Panc1 (cell line): ENCODE measurements around the gene MYO6. TPM values are rescaled to one million over a fixed set of nuclear protein-coding genes. Genes with fewer than 3 reads are reported as not detected.

Experiments used
- ATAC-seq: fragments of 200-7000 bp; cut with Tn5 transposase; 2 replicates; pipeline ENCODE4 v1.9.1; 2020; ENCODE audit warnings: mild to moderate bottlenecking, moderate library complexity
- BruUV-seq: library from RNA; stranded (reverse); fragments of 400-500 nt; replicated peaks from 2 replicates; lab custom pipeline; 2021; lab: Mats Ljungman, UMichigan
- CTCF ChIA-PET: fragments of 300-600 bp; sonication (Branson Sonifier 250); formaldehyde crosslinking; loops from one replicate; lab custom pipeline; 2022; ENCODE audit warnings: antibody characterized with exemption; lab: Charles Lee
- POLR2A ChIA-PET: fragments of 300-600 bp; sonication (Branson Sonifier 250); formaldehyde crosslinking; loops from one replicate; lab custom pipeline; 2022; ENCODE audit warnings: antibody characterized with exemption; lab: Charles Lee
- DNase-seq: peaks from one replicate; pipeline ENCODE4 v3.0.0-alpha.2; 2010; ENCODE audit warnings: low read depth, low spot score
- H3K27ac ChIP-seq: 2 replicates; pipeline ENCODE4 v1.5.1; 2011; ENCODE audit warnings: mild to moderate bottlenecking, low read length, inconsistent platforms
- H3K27me3 ChIP-seq: fragments of 200-500 bp; sonication (Bioruptor generic); 2 replicates; pipeline ENCODE4 v1.6.0; 2014; ENCODE audit warnings: low read length, inconsistent platforms; ENCODE audit not compliant: control insufficient read depth, insufficient read depth
- H3K36me3 ChIP-seq: fragments of 200-500 bp; sonication (Bioruptor generic); 2 replicates; pipeline ENCODE4 v1.5.1; 2014; ENCODE audit warnings: inconsistent platforms, mild to moderate bottlenecking, low read length, moderate library complexity; ENCODE audit not compliant: control insufficient read depth, insufficient read depth
- H3K4me1 ChIP-seq: 2 replicates; pipeline ENCODE4 v1.5.1; 2011; ENCODE audit warnings: inconsistent platforms, mild to moderate bottlenecking, low read length, moderate library complexity; ENCODE audit not compliant: control insufficient read depth, insufficient read depth
- H3K4me3 ChIP-seq, 2 experiments: 2 replicates each; pipeline ENCODE4 v1.5.1; 2011 to 2012; ENCODE audit warnings: low read depth in 2 of 2, low read length in 2 of 2, mild to moderate bottlenecking in 2 of 2, inconsistent platforms in 1 of 2, moderate library complexity in 1 of 2
- H3K9me3 ChIP-seq: fragments of 200-500 bp; sonication (Bioruptor generic); 2 replicates; pipeline ENCODE4 v1.5.1; 2014; ENCODE audit warnings: low read depth, mild to moderate bottlenecking, inconsistent platforms, low read length, moderate library complexity; ENCODE audit not compliant: control insufficient read depth, insufficient read depth
- POLR2AphosphoS5 ChIP-seq: IDR thresholded peaks from 2 replicates; pipeline ENCODE4 v1.6.1; 2012; ENCODE audit warnings: mild to moderate bottlenecking, low read depth, low read length, moderate library complexity
- REST ChIP-seq, 2 experiments: IDR thresholded peaks; 2 replicates each; pipeline ENCODE4 v1.6.1; 2011 to 2012; ENCODE audit warnings: low read depth in 2 of 2, control low read depth in 1 of 2, low read length in 1 of 2, mild to moderate bottlenecking in 1 of 2, moderate library complexity in 1 of 2; ENCODE audit not compliant: insufficient read depth in 1 of 2
- SIN3A ChIP-seq: IDR thresholded peaks from 2 replicates; pipeline ENCODE4 v1.6.1; 2012; ENCODE audit warnings: low read depth, mild to moderate bottlenecking, low read length, moderate library complexity, borderline replicate concordance; ENCODE audit not compliant: insufficient read depth
- TCF7L2 ChIP-seq: IDR thresholded peaks from 2 replicates; pipeline ENCODE4 v1.6.1; 2011; ENCODE audit warnings: mild to moderate bottlenecking, low read depth, low read length, inconsistent platforms
- in situ Hi-C: cut with HindIII; loops from 2 replicates; pipeline ENCODE4 v1.10.0; 2016; ENCODE audit warnings: low sequenced_read_pairs, low pct_unique_long_range_greater_than_20kb
- intact Hi-C: fragments of 100-400 bp; cut with micrococcal nuclease; formaldehyde crosslinking; loops from one replicate; pipeline ENCODE4 v1.10.0; 2022; ENCODE audit not compliant: unreplicated experiment
- total RNA-seq: library from RNA; stranded (reverse); gene quantifications from one replicate; pipeline ENCODE4 v1.2.1, GENCODE V29; 2021; ENCODE audit not compliant: unreplicated experiment
- TF ChIP-seq, protein P1 (sequence below): fragments of 450-650 bp; IDR thresholded peaks from 2 replicates; pipeline ENCODE4 v1.5.1; 2017; ENCODE audit warnings: mild to moderate bottlenecking

The MYO6 gene
- total RNA-seq, 1 experiment from 2014 or later = 52.3 TPM

DNA sequence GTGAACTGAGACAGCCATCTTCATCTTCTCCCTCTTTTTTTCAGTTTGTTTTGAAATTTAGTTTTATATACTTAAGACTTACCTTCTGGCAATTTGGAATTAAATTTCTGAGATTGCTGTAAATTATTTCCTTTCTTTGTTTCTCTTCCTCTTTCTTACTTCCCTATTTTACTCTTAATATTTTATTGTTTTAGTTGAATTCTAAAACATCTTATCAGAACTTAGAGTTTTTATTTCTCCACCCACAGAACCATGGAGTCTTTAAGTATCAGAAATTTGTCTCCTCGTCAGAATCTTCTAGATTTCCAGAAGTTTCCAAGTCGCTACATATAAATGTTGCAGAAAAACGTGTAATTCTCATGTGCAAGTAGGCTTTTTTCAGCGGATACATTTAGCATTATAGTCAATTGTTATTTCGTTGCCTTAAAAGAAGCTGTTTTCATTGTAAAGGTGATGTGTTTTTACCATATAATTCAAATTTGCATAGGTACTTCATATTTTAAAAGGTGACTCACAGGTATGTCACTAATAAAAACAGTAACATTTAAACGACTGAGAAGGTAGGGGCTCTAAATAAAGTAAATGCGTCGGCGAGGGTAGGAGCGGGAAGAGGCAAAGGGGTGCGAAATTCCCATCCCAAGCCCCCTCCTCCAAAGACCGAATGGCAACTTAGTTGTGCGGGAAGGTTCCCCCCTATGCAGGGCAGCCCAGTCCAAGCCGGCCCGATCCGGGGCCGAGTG is 866 bp upstream of the MYO6 start:
- in situ Hi-C loops = no loop called here
- ChIA-PET CTCF (no interaction called here), POLR2A (no interaction called here)
- Histone ChIP-seq H3K9me3 (no peaks in the 10 kb centered on the region), H3K27ac (peak overlapping the region; percentile 89), H3K4me3 (peak overlapping the region; percentile 76 to 90), H3K36me3 (no peaks in the 10 kb centered on the region), H3K4me1 (peaks cover 20% of the 10 kb centered on the region), H3K27me3 (no peaks in the 10 kb centered on the region; the same call in 1 of the 2 replicates)
- intact Hi-C loops = no loop called here
- peak; percentile 66 for ATAC-seq
- BruUV-seq = TSS peak; percentile 74
- DNase-seq = no peak
- TF ChIP-seq, protein P1, sequence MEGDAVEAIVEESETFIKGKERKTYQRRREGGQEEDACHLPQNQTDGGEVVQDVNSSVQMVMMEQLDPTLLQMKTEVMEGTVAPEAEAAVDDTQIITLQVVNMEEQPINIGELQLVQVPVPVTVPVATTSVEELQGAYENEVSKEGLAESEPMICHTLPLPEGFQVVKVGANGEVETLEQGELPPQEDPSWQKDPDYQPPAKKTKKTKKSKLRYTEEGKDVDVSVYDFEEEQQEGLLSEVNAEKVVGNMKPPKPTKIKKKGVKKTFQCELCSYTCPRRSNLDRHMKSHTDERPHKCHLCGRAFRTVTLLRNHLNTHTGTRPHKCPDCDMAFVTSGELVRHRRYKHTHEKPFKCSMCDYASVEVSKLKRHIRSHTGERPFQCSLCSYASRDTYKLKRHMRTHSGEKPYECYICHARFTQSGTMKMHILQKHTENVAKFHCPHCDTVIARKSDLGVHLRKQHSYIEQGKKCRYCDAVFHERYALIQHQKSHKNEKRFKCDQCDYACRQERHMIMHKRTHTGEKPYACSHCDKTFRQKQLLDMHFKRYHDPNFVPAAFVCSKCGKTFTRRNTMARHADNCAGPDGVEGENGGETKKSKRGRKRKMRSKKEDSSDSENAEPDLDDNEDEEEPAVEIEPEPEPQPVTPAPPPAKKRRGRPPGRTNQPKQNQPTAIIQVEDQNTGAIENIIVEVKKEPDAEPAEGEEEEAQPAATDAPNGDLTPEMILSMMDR = no peak

- ATAC-seq (no peak), DNase-seq (no peak)
- Histone ChIP-seq H3K9me3 (no peaks in the 10 kb centered on the region), H3K27me3 (no peaks in the 10 kb centered on the region), H3K27ac (peak overlapping the region; percentile 25; the same call in 1 of the 2 replicates), H3K36me3 (no peaks in the 10 kb centered on the region), H3K4me1 (peaks cover 24% of the 10 kb centered on the region), H3K4me3 (0 out of 4 replicates have a peak overlapping the region, but pooled peaks of 1 of the 2 experiments have one; percentile 12)
- intact Hi-C loops (no loop called here), in situ Hi-C loops (no loop called here)
- POLR2A ChIA-PET = interaction anchor here (0.5 kb wide), 1 partner anchor 43 kb away, joined by 3 read pairs; no protein-coding TSS in a partner anchor
- no TSS peak for BruUV-seq
- CTCF ChIA-PET = no interaction called here
- TF ChIP-seq SIN3A (no peak), TCF7L2 (no peak), REST (IDR thresholded peaks at IDR 0.05; ENCODE audit: insufficient read depth in 1 of 2, low read depth in 2 of 2, low read length in 1 of 2) (no peak)
These were observed 2.4 kb downstream of the MYO6 start for GRCh38 chr6:75751443-75751842.

GRCh38 chr6:75752365-75752764 is 3.3 kb downstream of the MYO6 start:
- TF ChIP-seq POLR2AphosphoS5 (no peak), REST (IDR thresholded peaks at IDR 0.05; ENCODE audit: insufficient read depth in 1 of 2, low read depth in 2 of 2, low read length in 1 of 2) (no peak), SIN3A (no peak), TCF7L2 (no peak)
- TF ChIP-seq, protein P1 = no peak
- Histone ChIP-seq H3K4me3 (no peak overlapping the region), H3K27ac (peak overlapping the region; percentile 62), H3K9me3 (no peaks in the 10 kb centered on the region), H3K4me1 (peaks cover 24% of the 10 kb centered on the region), H3K36me3 (no peaks in the 10 kb centered on the region), H3K27me3 (no peaks in the 10 kb centered on the region)
- ATAC-seq = no peak
- CTCF ChIA-PET = no interaction called here
- in situ Hi-C loops (no loop called here), intact Hi-C loops (no loop called here)
- no peak for DNase-seq
- no TSS peak for BruUV-seq
- POLR2A ChIA-PET = no interaction called here
